Keratinocyte (primary cell): ENCODE results near the gene ODF4.

Experiments used
- EZH2 ChIP-seq: IDR thresholded peaks from one replicate; pipeline ENCODE4 v1.6.1; 2012; ENCODE audit warnings: inconsistent platforms, mild to moderate bottlenecking, low read length, moderate library complexity
- TF ChIP-seq, protein P1 (sequence below), 3 experiments: IDR thresholded peaks in 1 of 3; conservative IDR thresholded peaks in 1 of 3; optimal IDR thresholded peaks in 1 of 3; 2 replicates in 2 of 3; 3 replicates in 1 of 3; pipeline versions ENCODE3 to v1.5.1; 2011; ENCODE audit warnings: low read length in 3 of 3, mild to moderate bottlenecking in 3 of 3, moderate library complexity in 2 of 3, control low read depth in 1 of 3, inconsistent platforms in 1 of 3; ENCODE audit not compliant: insufficient read depth in 2 of 3; ENCODE audit errors: extremely low read depth in 1 of 3

DNA sequence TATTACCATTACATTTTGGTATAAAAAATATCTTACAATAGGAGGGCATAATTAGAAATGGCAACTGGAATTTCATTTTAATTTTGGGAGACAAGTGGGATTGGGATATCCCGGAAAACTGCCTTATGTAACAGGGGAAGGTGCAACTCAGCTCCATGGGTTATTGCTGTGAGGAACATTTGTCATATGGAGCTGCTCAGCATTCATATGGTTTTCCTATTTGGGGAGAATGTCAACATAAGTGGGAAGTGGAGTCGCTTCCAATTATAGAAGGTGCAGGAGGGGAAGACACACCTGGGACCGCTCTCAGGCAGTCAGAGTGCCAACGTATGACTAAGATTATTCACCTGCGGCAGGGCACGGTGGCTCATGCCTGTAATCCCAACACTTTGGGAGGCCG, 10.7 kb downstream of the ODF4 start:
- TF ChIP-seq, protein P1, sequence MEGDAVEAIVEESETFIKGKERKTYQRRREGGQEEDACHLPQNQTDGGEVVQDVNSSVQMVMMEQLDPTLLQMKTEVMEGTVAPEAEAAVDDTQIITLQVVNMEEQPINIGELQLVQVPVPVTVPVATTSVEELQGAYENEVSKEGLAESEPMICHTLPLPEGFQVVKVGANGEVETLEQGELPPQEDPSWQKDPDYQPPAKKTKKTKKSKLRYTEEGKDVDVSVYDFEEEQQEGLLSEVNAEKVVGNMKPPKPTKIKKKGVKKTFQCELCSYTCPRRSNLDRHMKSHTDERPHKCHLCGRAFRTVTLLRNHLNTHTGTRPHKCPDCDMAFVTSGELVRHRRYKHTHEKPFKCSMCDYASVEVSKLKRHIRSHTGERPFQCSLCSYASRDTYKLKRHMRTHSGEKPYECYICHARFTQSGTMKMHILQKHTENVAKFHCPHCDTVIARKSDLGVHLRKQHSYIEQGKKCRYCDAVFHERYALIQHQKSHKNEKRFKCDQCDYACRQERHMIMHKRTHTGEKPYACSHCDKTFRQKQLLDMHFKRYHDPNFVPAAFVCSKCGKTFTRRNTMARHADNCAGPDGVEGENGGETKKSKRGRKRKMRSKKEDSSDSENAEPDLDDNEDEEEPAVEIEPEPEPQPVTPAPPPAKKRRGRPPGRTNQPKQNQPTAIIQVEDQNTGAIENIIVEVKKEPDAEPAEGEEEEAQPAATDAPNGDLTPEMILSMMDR (optimal IDR thresholded peaks at IDR 0.05 in 1 of 3, IDR thresholded peaks at IDR 0.05 in 1 of 3, conservative IDR thresholded peaks at IDR 0.05 in 1 of 3; ENCODE audit: extremely low read depth in 1 of 3, insufficient read depth in 2 of 3, low read length in 3 of 3): no peak
- TF ChIP-seq EZH2: no peak
